Ramos (cell line): ENCODE data around the gene ZMAT2.
"Not testable (repeated sequence)": the region's sequence is repeated elsewhere in the genome, so short reads cannot be mapped to it uniquely, and the experiment has no call there.

Experiments used
- in situ Hi-C: fragments of 300-500 bp; cut with MboI; formaldehyde crosslinking; loops from one replicate; pipeline ENCODE4 v1.14.3; 2022; ENCODE audit warnings: low sequenced_read_pairs; ENCODE audit not compliant: unreplicated experiment

Gene ZMAT2

DNA sequence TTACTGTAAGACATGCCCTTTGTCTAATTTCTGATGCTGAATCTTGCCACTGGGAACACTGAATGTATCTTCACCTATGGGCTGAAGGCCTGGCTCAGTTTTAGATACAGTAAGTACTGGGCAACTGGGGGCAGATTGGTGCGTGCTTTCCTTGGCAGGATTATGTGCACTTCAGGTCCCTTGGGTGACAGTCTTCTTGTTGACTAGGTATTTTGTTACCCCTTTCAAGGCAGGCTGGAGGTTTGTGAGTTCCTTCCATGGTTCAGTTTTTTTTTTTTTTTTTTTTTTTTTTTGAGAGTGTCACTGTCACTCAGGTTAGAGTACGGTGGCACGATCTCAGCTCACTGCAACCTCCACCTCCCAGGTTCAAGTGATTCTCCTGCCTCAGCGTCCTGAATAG is 7.6 kb downstream of the ZMAT2 start:
- in situ Hi-C loops: loop anchor here (5.0 kb wide), 1 partner anchor 341 kb away; no protein-coding TSS in a partner anchor

- in situ Hi-C loops: loop anchor here (5.0 kb wide), 1 partner anchor 341 kb away; no protein-coding TSS in a partner anchor
These were observed 8.5 kb downstream of the ZMAT2 start for GRCh38 chr5:140708787-140709186.

GRCh38 chr5:140710899-140711552 is 10.8 kb downstream of the ZMAT2 start:
- in situ Hi-C loops: loop anchor here (10.0 kb wide), 1 partner anchor 476 kb away; no protein-coding TSS in a partner anchor

- in situ Hi-C loops: loop anchor here (10.0 kb wide), 1 partner anchor 477 kb away; no protein-coding TSS in a partner anchor
These were observed 11.5 kb downstream of the ZMAT2 start for GRCh38 chr5:140711794-140712193.

DNA sequence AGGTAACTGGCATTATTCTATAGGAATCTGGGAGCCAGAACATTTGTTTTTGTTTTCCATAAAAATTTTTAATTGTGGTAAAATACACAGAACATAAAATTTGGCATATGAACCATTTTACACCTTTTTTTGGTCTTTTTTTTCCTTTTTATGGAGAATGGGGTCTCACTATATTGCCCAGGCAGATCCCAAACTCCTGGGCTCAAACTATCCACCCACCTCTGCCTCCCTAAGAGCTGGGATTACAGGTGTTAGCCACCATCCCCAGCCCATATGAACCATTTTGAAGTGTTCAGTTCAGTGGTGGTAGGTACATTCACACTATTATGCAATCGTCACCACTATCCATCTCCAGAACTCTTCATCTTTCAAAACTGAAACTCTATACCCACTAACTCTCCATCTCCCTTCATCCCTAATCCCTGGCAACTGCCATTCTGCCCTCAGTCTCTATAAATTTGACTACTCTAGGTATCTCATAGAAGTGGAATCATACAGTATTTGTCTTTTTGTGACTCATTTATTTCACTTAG is 13.4 kb downstream of the ZMAT2 start:
- in situ Hi-C loops: loop anchor here (10.0 kb wide), 1 partner anchor 479 kb away; no protein-coding TSS in a partner anchor

DNA sequence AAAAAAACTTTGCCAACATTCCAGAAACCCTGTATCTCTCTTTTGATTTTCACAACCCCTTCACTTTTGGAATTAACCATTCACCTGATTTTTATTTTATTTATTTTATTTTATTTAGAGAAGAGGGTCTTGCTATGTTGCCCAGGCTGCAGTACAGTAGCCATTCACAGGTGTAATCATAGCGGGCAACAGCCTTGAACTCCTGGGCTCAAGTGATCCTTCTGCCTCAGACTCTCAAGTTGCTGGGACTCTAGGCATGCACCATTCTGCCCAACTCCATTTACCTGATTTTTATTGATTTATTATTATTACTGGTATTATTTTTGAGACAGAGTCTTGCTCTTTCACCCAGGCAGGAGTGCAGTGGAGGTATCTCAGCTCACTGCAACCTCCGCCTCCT is 16.0 kb downstream of the ZMAT2 start:
- in situ Hi-C loops: loop anchor here (10.0 kb wide), 1 partner anchor 481 kb away; no protein-coding TSS in a partner anchor

GRCh38 chr5:140718266-140718592 is 18.0 kb downstream of the ZMAT2 start:
- in situ Hi-C loops: loop anchor here (10.0 kb wide), 1 partner anchor 483 kb away; no protein-coding TSS in a partner anchor

- in situ Hi-C loops: not testable (repeated sequence)
These were observed 20.5 kb downstream of the ZMAT2 start for GRCh38 chr5:140720738-140721137.

GRCh38 chr5:140721395-140721794 is 21.1 kb downstream of the ZMAT2 start:
- in situ Hi-C loops: not testable (repeated sequence)

- in situ Hi-C loops: no loop called here
These were observed 25.7 kb downstream of the ZMAT2 start for GRCh38 chr5:140725799-140726471.

DNA sequence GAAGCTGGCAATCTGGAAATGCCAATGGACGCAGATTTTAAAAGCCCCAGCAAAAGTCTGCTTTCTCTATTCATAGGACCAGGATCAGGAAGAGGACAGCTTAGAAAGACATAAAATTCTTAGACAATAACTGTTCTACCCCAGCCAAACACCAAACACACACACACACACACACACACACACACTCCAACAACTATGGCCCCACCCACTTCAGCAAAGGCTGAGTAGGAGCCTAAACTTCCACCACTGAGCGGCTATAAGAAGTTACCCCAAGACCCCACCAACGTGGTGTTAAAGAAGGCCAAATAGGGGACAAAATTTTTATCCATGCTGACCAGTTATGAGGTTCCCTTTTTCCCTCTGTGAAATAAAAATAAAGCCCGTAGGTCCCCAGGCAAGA is 32.9 kb downstream of the ZMAT2 start:
- in situ Hi-C loops: no loop called here

GRCh38 chr5:140734354-140734753 is 34.1 kb downstream of the ZMAT2 start:
- in situ Hi-C loops: no loop called here

- in situ Hi-C loops: no loop called here
These were observed 37.2 kb downstream of the ZMAT2 start for GRCh38 chr5:140737486-140737885.

GRCh38 chr5:140741967-140742366 is 41.7 kb downstream of the ZMAT2 start:
- in situ Hi-C loops: no loop called here

DNA sequence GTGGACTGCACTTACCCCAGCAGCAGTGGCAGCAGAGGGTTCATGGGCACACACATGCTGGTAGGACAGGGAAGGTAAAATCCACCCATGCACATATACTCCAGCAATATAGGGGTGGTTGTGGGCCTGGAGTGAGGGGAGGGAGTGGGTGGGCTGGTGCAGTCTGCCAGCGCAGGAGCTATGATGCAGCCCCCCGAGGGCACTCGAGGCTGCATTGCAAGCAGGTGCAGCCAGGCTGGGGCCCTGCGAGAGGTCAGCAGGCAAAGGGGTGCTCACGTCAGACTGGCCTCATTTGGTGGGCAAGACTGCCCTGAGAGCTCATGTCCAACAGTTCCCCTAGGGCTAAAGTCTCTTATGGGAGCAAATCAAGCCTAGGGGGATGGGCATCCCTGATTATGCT is 53.3 kb downstream of the ZMAT2 start:
- in situ Hi-C loops: no loop called here
